GM18498 (cell line): ENCODE data around the gene PTPRCAP.

ENCODE experiments used
- ATAC-seq: cut with Tn5 transposase; IDR thresholded peaks from one replicate; pipeline ENCODE4 v1.9.1; 2021; ENCODE audit warnings: mild to moderate bottlenecking, moderate library complexity; ENCODE audit not compliant: unreplicated experiment

The PTPRCAP gene

GRCh38 chr11:67441731-67442351, 4.4 kb upstream of the PTPRCAP start:
- no peak for ATAC-seq

- no peak for ATAC-seq
Observed at GRCh38 chr11:67441098-67441563, 3.6 kb upstream of the PTPRCAP start.

- no peak for ATAC-seq
Observed at GRCh38 chr11:67440229-67441097, 3.0 kb upstream of the PTPRCAP start.

GRCh38 chr11:67439321-67440228, 2.1 kb upstream of the PTPRCAP start:
- no peak for ATAC-seq

- ATAC-seq, result no peak
Observed at GRCh38 chr11:67438158-67438902, 848 bp upstream of the PTPRCAP start.

GRCh38 chr11:67437809-67438157, 301 bp upstream of the PTPRCAP start:
- ATAC-seq, result no peak

- ATAC-seq, result peak; percentile 33
Observed at GRCh38 chr11:67436459-67437081, 912 bp downstream of the PTPRCAP start.

DNA sequence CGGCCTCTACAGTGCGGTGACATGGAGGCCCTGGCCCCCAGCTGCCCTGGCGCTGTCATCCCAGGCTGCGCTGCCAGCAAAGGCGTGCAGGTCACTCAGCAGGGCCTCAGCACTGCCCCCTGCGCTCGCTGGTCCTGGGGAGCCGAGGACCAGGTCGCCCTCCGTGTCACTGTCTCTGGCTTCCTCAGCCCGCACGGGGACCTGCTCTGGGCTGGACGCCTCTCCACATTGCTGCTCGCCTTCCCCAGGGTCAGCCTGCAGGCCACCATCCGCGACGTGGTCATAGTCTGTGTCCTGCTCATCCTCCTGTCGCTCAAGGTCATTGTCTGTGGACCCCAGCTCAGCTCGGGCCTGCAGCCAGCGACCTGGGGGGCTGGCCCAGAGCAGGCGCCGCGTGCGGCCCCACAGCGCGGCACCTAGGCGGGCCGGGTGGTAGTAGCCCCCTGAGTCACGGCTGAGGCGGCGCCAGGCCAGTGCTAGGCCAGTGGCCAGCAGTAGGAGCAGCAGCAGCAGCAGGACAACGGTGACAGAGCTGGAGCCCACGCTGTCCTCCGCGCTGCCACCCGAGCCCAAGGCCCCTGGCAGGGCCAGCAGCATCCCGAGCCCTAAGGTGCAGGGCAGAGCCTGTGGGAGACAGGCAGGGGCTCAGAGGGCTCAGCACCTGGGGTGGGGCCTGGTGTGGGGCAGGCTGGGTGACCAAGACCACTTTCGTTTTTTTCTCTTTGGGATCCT, 1.6 kb downstream of the PTPRCAP start:
- ATAC-seq, result peak; percentile 15

- ATAC-seq, result no peak
Observed at GRCh38 chr11:67435031-67435726, 2.3 kb downstream of the PTPRCAP start.

- ATAC-seq, result no peak
Observed at GRCh38 chr11:67434395-67434881, 3.0 kb downstream of the PTPRCAP start.

GRCh38 chr11:67433536-67434394, 3.7 kb downstream of the PTPRCAP start:
- no peak for ATAC-seq

DNA sequence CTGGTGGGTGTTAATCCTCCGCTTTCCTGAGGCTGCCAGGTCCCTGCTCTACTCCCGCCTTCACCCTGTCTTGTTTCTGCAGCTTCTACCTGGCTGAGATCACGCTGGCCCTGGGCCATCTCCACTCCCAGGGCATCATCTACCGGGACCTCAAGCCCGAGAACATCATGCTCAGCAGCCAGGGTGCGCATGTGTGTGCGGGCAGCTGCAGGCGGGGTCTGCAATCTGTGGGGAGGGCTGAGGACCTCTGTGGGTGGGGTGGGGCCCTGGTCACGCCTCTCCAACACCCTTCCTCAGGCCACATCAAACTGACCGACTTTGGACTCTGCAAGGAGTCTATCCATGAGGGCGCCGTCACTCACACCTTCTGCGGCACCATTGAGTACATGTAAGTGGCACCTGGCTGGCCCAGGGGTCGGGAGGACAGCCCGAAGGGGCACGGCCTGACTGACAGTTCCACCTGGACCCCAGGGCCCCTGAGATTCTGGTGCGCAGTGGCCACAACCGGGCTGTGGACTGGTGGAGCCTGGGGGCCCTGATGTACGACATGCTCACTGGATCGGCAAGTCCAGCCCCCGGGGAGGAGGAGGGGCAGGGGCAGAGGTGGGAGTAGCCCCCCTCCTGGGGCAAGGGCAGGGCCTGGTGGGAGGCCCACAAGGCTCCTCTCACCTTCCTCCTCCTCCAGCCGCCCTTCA, 4.7 kb downstream of the PTPRCAP start:
- no peak for ATAC-seq

DNA sequence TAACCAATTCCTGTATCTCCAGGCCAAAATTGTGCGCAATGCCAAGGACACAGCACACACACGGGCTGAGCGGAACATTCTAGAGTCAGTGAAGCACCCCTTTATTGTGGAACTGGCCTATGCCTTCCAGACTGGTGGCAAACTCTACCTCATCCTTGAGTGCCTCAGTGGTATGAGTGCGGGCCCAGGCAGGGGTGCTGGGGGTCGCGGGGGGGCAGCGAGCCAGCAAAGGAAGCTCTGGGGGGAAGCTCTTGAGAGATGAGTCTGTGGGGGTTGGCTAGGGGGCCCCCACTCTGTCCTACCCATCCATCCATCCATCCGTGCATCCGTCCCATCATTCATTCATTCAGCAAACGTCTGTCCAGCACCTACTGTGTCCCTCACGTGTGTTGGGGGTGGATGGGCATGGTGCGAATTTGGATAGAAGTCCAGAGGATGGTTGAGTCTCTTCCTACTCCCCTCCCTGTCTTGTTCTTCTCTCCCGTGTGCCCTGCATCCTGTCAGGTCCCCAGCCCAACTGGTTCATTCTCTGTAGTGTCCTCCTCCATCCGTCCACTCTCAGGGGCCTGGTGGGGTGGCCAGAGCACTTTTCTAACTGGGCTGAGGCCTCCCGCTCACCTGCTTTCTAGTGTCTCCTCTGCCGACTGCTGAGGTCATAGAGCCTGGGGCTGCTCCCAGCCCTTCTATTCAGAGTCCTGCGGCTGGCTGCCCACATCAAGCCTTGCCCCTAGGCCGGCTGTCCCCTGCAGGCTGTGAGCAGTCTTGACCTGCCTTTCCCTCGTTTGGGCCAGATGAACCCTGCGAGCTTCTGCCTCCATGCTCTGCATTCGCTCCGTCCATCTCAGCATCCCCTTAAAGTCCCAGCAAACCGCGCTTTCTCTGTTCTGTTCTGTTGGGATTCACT, 5.9 kb downstream of the PTPRCAP start:
- ATAC-seq, result no peak

DNA sequence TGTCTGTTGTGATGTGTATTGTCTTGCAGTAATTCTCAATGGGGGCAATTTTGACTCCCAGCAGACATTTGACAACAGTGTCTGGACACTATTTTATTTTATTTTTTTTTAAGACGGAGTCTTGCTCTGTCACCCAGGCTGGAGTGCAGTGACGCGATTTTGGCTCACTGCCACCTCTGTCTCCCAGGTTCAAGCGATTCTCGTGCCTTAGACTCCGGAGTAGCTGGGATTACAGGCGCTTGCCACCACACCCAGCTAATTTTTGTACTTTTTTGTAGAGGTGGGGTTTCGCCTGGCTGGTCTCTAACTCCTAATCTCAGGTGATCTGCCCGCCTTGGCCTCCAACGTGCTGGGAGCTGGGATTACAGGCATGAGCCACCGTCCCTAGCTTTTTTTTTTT, 7.8 kb downstream of the PTPRCAP start:
- no peak for ATAC-seq

- no peak for ATAC-seq
Observed at GRCh38 chr11:67429038-67429668, 8.3 kb downstream of the PTPRCAP start.
